Astrocyte of the spinal cord (primary cell): ENCODE measurements around the gene FBXO48.

Experiments
- DNase-seq: peaks from one replicate; pipeline ENCODE4 v3.0.0; 2011; ENCODE audit warnings: low read depth, low spot score
- H3K4me3 ChIP-seq: 2 replicates; pipeline ENCODE4 v1.5.1; 2011; ENCODE audit warnings: low read depth, mild to moderate bottlenecking, low read length, moderate library complexity
- CTCF ChIP-seq: IDR thresholded peaks from 2 replicates; pipeline ENCODE4 v1.5.1; 2012; ENCODE audit warnings: low read depth, mild to moderate bottlenecking, low read length, inconsistent platforms
- in situ Hi-C: cut with HindIII; loops from 2 replicates; pipeline ENCODE4 v1.10.0; 2017; ENCODE audit warnings: low sequenced_read_pairs

FBXO48 gene

GRCh38 chr2:68431316-68431972 is 35.6 kb downstream of the FBXO48 start:
- no peak for DNase-seq
- no peak for TF ChIP-seq CTCF
- in situ Hi-C loops, result no loop called here
- no peak overlapping the region for H3K4me3 ChIP-seq

GRCh38 chr2:68429311-68429826 is 37.7 kb downstream of the FBXO48 start:
- no peak overlapping the region for H3K4me3 ChIP-seq
- DNase-seq, result no peak
- in situ Hi-C loops, result no loop called here
- no peak for TF ChIP-seq CTCF

GRCh38 chr2:68428746-68429145 is 38.3 kb downstream of the FBXO48 start:
- DNase-seq, result no peak
- TF ChIP-seq CTCF, result no peak
- no peak overlapping the region for H3K4me3 ChIP-seq
- in situ Hi-C loops, result no loop called here

GRCh38 chr2:68428126-68428525 is 39.0 kb downstream of the FBXO48 start:
- no peak for DNase-seq
- in situ Hi-C loops, result no loop called here
- no peak for TF ChIP-seq CTCF
- no peak overlapping the region for H3K4me3 ChIP-seq

GRCh38 chr2:68426848-68427579 is 40.1 kb downstream of the FBXO48 start:
- in situ Hi-C loops, result no loop called here
- DNase-seq, result peak; percentile 29
- no peak for TF ChIP-seq CTCF
- no peak overlapping the region for H3K4me3 ChIP-seq

GRCh38 chr2:68426446-68426845 is 40.6 kb downstream of the FBXO48 start:
- in situ Hi-C loops, result no loop called here
- H3K4me3 ChIP-seq, result no peak overlapping the region
- no peak for DNase-seq
- TF ChIP-seq CTCF, result no peak
